IMR-90 (cell line): ENCODE results near the gene IREB2. TPM values are rescaled to one million over a fixed set of nuclear protein-coding genes. Genes with fewer than 3 reads are reported as not detected.

Experiments used
- ATAC-seq: fragments of 200-7000 bp; cut with Tn5 transposase; 2 replicates; pipeline ENCODE4 v1.9.1; 2020; ENCODE audit warnings: low read depth, mild to moderate bottlenecking, moderate library complexity
- BruUV-seq: library from RNA; stranded (reverse); fragments of 400-500 nt; replicated peaks from 2 replicates; lab custom pipeline; 2021; lab: Mats Ljungman, UMichigan
- CTCF ChIA-PET: fragments of 300-600 bp; formaldehyde crosslinking; extraction: SDS; loops from one replicate; lab custom pipeline; 2021; ENCODE audit warnings: antibody characterized with exemption; lab: Yijun Ruan, JAX
- POLR2A ChIA-PET: fragments of 300-600 bp; sonication (Branson Sonifier 250); formaldehyde crosslinking; loops from one replicate; lab custom pipeline; 2022; ENCODE audit warnings: antibody characterized with exemption; ENCODE audit not compliant: unreplicated experiment; lab: Charles Lee
- DNase-seq: peaks from one replicate; pipeline ENCODE4 v3.0.0; 2013
- H2AFZ ChIP-seq: replicated peaks from 2 replicates; pipeline ENCODE3; 2013; ENCODE audit warnings: low read length, mild to moderate bottlenecking; ENCODE audit not compliant: poor library complexity
- H2AK5ac ChIP-seq: 2 replicates; pipeline ENCODE4 v1.6.1; 2013; ENCODE audit warnings: low read depth, low read length, inconsistent platforms
- H2AK9ac ChIP-seq: replicated peaks from 2 replicates; pipeline ENCODE3; 2013; ENCODE audit warnings: mild to moderate bottlenecking, low read depth, low read length, moderate library complexity; ENCODE audit not compliant: poor library complexity
- H2BK120ac ChIP-seq: 2 replicates; pipeline ENCODE4 v1.6.1; 2013; ENCODE audit warnings: low read depth, low read length, inconsistent platforms
- H2BK15ac ChIP-seq: 3 replicates; pipeline ENCODE4 v1.6.1; 2013; ENCODE audit warnings: low read depth, low read length, inconsistent platforms
- H2BK20ac ChIP-seq: 2 replicates; pipeline ENCODE4 v1.6.1; 2013; ENCODE audit warnings: low read depth, mild to moderate bottlenecking, inconsistent platforms, low read length, moderate library complexity
- H2BK5ac ChIP-seq: 2 replicates; pipeline ENCODE4 v1.6.1; 2013; ENCODE audit warnings: mild to moderate bottlenecking, low read depth, low read length, inconsistent platforms; ENCODE audit not compliant: poor library complexity, severe bottlenecking
- H3K14ac ChIP-seq: replicated peaks from 2 replicates; pipeline ENCODE4 v1.6.1; 2013; ENCODE audit warnings: low read depth, low read length, inconsistent platforms
- H3K18ac ChIP-seq: 2 replicates; pipeline ENCODE4 v1.6.1; 2013; ENCODE audit warnings: low read depth, low read length, control low read depth
- H3K23ac ChIP-seq: 2 replicates; pipeline ENCODE4 v1.6.1; 2013; ENCODE audit warnings: low read depth, low read length, inconsistent platforms
- H3K27ac ChIP-seq: 2 replicates; pipeline ENCODE4 v1.5.1; 2013; ENCODE audit warnings: mild to moderate bottlenecking, control low read depth, low read length; ENCODE audit not compliant: insufficient read depth
- H3K27me3 ChIP-seq: 2 replicates; pipeline ENCODE4 v1.6.1; 2013; ENCODE audit warnings: low read length; ENCODE audit not compliant: control insufficient read depth, insufficient read depth
- H3K36me3 ChIP-seq: 2 replicates; pipeline ENCODE4 v1.6.1; 2013; ENCODE audit warnings: low read length, mixed read lengths; ENCODE audit not compliant: control insufficient read depth, insufficient read depth
- H3K4ac ChIP-seq: 2 replicates; pipeline ENCODE4 v1.6.1; 2013; ENCODE audit warnings: low read depth, low read length, inconsistent platforms
- H3K4me1 ChIP-seq: 2 replicates; pipeline ENCODE4 v1.6.1; 2013; ENCODE audit warnings: low read length, mixed read lengths; ENCODE audit not compliant: control insufficient read depth, insufficient read depth
- H3K4me2 ChIP-seq: 2 replicates; pipeline ENCODE4 v1.6.1; 2013; ENCODE audit warnings: low read depth, mild to moderate bottlenecking, control low read depth, low read length, moderate library complexity
- H3K4me3 ChIP-seq: 2 replicates; pipeline ENCODE4 v1.5.1; 2013; ENCODE audit warnings: low read depth, mild to moderate bottlenecking, control low read depth, low read length, moderate library complexity; ENCODE audit not compliant: insufficient read depth
- H3K56ac ChIP-seq: 2 replicates; pipeline ENCODE4 v1.6.1; 2013; ENCODE audit warnings: low read length, inconsistent platforms; ENCODE audit not compliant: insufficient read depth; ENCODE audit errors: extremely low read depth
- H3K79me1 ChIP-seq, 2 experiments: 2 replicates each; pipeline ENCODE4 v1.6.1; 2013; ENCODE audit warnings: low read length in 2 of 2, inconsistent platforms in 1 of 2, low read depth in 1 of 2
- H3K9ac ChIP-seq: 2 replicates; pipeline ENCODE4 v1.6.1; 2013; ENCODE audit warnings: low read depth, low read length, control low read depth
- H3K9me1 ChIP-seq: 2 replicates; pipeline ENCODE4 v1.6.1; 2013; ENCODE audit warnings: low read length, inconsistent platforms; ENCODE audit not compliant: insufficient read depth
- H3K9me3 ChIP-seq: 2 replicates; pipeline ENCODE4 v1.6.1; 2013; ENCODE audit warnings: low read length; ENCODE audit not compliant: control insufficient read depth, insufficient read depth
- H4K20me1 ChIP-seq: 2 replicates; pipeline ENCODE4 v1.6.1; 2013; ENCODE audit warnings: low read length, inconsistent platforms; ENCODE audit not compliant: insufficient read depth
- H4K5ac ChIP-seq: 2 replicates; pipeline ENCODE4 v1.6.1; 2013; ENCODE audit warnings: mild to moderate bottlenecking, low read depth, low read length, control low read depth
- H4K8ac ChIP-seq, 2 experiments: 2 replicates each; pipeline ENCODE4 v1.6.1; 2013; ENCODE audit warnings: low read depth in 2 of 2, low read length in 2 of 2, control low read depth in 1 of 2, inconsistent platforms in 1 of 2
- H4K91ac ChIP-seq: 2 replicates; pipeline ENCODE4 v1.6.1; 2013; ENCODE audit warnings: low read depth, low read length, inconsistent platforms; ENCODE audit not compliant: insufficient read depth
- MAFK ChIP-seq: IDR thresholded peaks from 2 replicates; pipeline ENCODE4 v1.6.1; 2012; ENCODE audit warnings: low read depth, low read length, improper control_type of control experiment
- MXI1 ChIP-seq: IDR thresholded peaks from 2 replicates; pipeline ENCODE4 v1.6.1; 2012; ENCODE audit warnings: low read depth, mild to moderate bottlenecking, low read length, moderate library complexity, borderline replicate concordance
- NFE2L2 ChIP-seq: fragments of 150-350 bp; IDR thresholded peaks from 2 replicates; pipeline ENCODE4 v1.6.1; 2016; ENCODE audit warnings: low read depth, mild to moderate bottlenecking, low read length
- POLR2A ChIP-seq: IDR thresholded peaks from 2 replicates; pipeline ENCODE4 v1.6.1; 2012; ENCODE audit warnings: mild to moderate bottlenecking, low read depth, low read length
- RAD21 ChIP-seq: IDR thresholded peaks from 2 replicates; pipeline ENCODE4 v1.6.1; 2012; ENCODE audit warnings: low read length, improper control_type of control experiment
- SMC3 ChIP-seq: fragments of 150-350 bp; IDR thresholded peaks from 2 replicates; pipeline ENCODE4 v1.6.1; 2016; ENCODE audit warnings: low read depth, mild to moderate bottlenecking, antibody characterized with exemption, low read length, moderate library complexity
- WGBS, 2 experiments: methylation state at CpG; one replicate each; pipeline versions ENCODE4 v1.1.5 to v1.1.7; 2013; ENCODE audit warnings: missing lambda C conversion rate in 2 of 2; ENCODE audit not compliant: insufficient read length in 1 of 2; ENCODE audit errors: extremely low coverage in 2 of 2; 5-methylcytosine and 5-hydroxymethylcytosine counted together
- dilution Hi-C: fragments of 300-500 bp; cut with HindIII; formaldehyde crosslinking; loops from one replicate; pipeline ENCODE4 v1.14.3; 2018; ENCODE audit warnings: low sequenced_read_pairs; ENCODE audit not compliant: unreplicated experiment
- in situ Hi-C: fragments of 300-500 bp; cut with MboI; formaldehyde crosslinking; loops from 3 replicates; pipeline ENCODE4 v1.14.3; 2019; ENCODE audit warnings: low sequenced_read_pairs, inconsistent platforms, mixed read lengths
- intact Hi-C: fragments of 100-400 bp; cut with micrococcal nuclease; formaldehyde crosslinking; loops from 2 replicates; pipeline ENCODE4 v1.10.0; 2022
- polyA plus RNA-seq, 3 experiments: library from polyadenylated mRNA; depleted of rRNA; stranded (reverse); fragments of >200 nt; gene quantifications; 2 replicates each; pipeline ENCODE4 v1.2.3, GENCODE V29; 2012; ENCODE audit warnings: low replicate concordance in 1 of 3
- total RNA-seq: library from RNA; depleted of rRNA; stranded (reverse); fragments of >200 nt; gene quantifications from 2 replicates; pipeline ENCODE4 v1.2.3, GENCODE V29; 2012; rRNA removed

The IREB2 gene
- total and polyA plus RNA-seq, 2 of the 4 experiments (the other 2 are of a cell fraction), result 12.2 to 13.5 TPM

DNA sequence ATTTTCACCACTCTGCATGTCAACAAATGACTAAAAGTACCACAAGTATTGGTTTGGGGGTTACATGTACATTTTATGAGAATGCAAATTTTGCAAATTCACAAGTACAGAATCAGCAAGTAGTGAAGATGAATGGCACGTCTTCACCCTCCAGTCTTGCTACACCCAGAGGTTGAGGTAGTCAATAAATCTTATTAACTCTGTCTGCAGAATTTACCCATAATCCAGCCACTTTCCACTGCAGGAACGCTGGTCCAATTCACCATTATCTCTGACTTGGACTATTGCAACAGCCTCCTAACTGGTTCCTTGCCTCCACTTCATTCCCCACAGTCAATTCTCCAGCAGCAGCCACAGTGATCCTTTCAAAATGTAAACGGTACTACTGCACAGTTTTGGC is 112.8 kb downstream of the IREB2 start:
- H3K4me2 ChIP-seq, result no peak overlapping the region
- H3K79me1 ChIP-seq, result no peaks in the 10 kb centered on the region
- H3K14ac ChIP-seq, result no peak overlapping the region
- no peak overlapping the region for H3K4me3 ChIP-seq
- peaks cover 3% of the 10 kb centered on the region; the same call in 1 of the 2 replicates for H3K9me1 ChIP-seq
- in situ Hi-C loops, result no loop called here
- H3K36me3 ChIP-seq, result peaks cover 36% of the 10 kb centered on the region
- no peaks in the 10 kb centered on the region for H4K20me1 ChIP-seq
- no peak overlapping the region for H2AK5ac ChIP-seq
- no peak overlapping the region for H4K8ac ChIP-seq
- H2BK120ac ChIP-seq, result no peak overlapping the region
- no peaks in the 10 kb centered on the region for H3K9me3 ChIP-seq
- BruUV-seq, result no TSS peak
- no peak overlapping the region for H2BK20ac ChIP-seq
- dilution Hi-C loops, result no loop called here
- CTCF ChIA-PET, result no interaction called here
- H4K91ac ChIP-seq, result no peak overlapping the region
- H3K56ac ChIP-seq, result no peak overlapping the region
- H3K9ac ChIP-seq, result no peak overlapping the region
- no peak overlapping the region for H3K23ac ChIP-seq
- TF ChIP-seq NFE2L2 (no peak), SMC3 (no peak), MXI1 (no peak), RAD21 (no peak), MAFK (no peak), POLR2A (no peak)
- 83% methylated on average over 1 of the region's 3 CpGs; no CpG with 5 or more reads in 1 of the 2 experiments for WGBS, 2 experiments
- H2AFZ ChIP-seq, result no peak overlapping the region
- H3K4me1 ChIP-seq, result no peaks in the 10 kb centered on the region
- no peak overlapping the region for H2BK5ac ChIP-seq
- intact Hi-C loops, result no loop called here
- ATAC-seq (no peak), DNase-seq (no peak)
- no peak overlapping the region for H2AK9ac ChIP-seq
- no peak overlapping the region for H3K18ac ChIP-seq
- H2BK15ac ChIP-seq, result no peak overlapping the region
- POLR2A ChIA-PET, result no interaction called here
- H4K5ac ChIP-seq, result no peak overlapping the region
- H3K27me3 ChIP-seq, result no peaks in the 10 kb centered on the region
- no peak overlapping the region for H3K27ac ChIP-seq
- H3K4ac ChIP-seq, result no peak overlapping the region

Other genes with a start within 250 kb of the IREB2 start
- not detected in 2 replicates for gene ACSBG1, start 203.7 kb upstream of the IREB2 start, total RNA-seq
- 0.02 and 0.03 TPM in 2 replicates for gene ACSBG1, start 203.7 kb upstream of the IREB2 start, polyA plus RNA-seq (2012; rRNA removed)
- under 0.01 and 0.18 TPM in 2 replicates for gene DNAJA4, start 173.7 kb upstream of the IREB2 start, total RNA-seq
- gene DNAJA4, start 173.7 kb upstream of the IREB2 start, polyA plus RNA-seq (2012; rRNA removed), result 0.27 and 0.32 TPM in 2 replicates
- 102 and 124 TPM in 2 replicates for gene SKIC8, start 138.6 kb upstream of the IREB2 start, total RNA-seq
- gene SKIC8, start 138.6 kb upstream of the IREB2 start, polyA plus RNA-seq (2012; rRNA removed), result 69.9 and 72.2 TPM in 2 replicates
- not detected in 2 replicates for gene CRABP1, start 97.9 kb upstream of the IREB2 start, total RNA-seq
- not detected in 2 replicates for gene CRABP1, start 97.9 kb upstream of the IREB2 start, polyA plus RNA-seq (2012; rRNA removed)
- gene HYKK, start 69.4 kb downstream of the IREB2 start, total RNA-seq, result 3.9 and 5.6 TPM in 2 replicates
- 2.7 and 3.8 TPM in 2 replicates for gene HYKK, start 69.4 kb downstream of the IREB2 start, polyA plus RNA-seq (2012; rRNA removed)
- 208 and 344 TPM in 2 replicates for gene PSMA4, start 102.2 kb downstream of the IREB2 start, total RNA-seq
- 209 and 239 TPM in 2 replicates for gene PSMA4, start 102.2 kb downstream of the IREB2 start, polyA plus RNA-seq (2012; rRNA removed)
- gene CHRNA5, start 127.3 kb downstream of the IREB2 start, total RNA-seq, result 0.54 and 1.4 TPM in 2 replicates
- gene CHRNA5, start 127.3 kb downstream of the IREB2 start, polyA plus RNA-seq (2012; rRNA removed), result 0.53 and 0.94 TPM in 2 replicates
- gene CHRNA3, start 182.8 kb downstream of the IREB2 start, total RNA-seq, result not detected in 2 replicates
- not detected in 2 replicates for gene CHRNA3, start 182.8 kb downstream of the IREB2 start, polyA plus RNA-seq (2012; rRNA removed)
- not detected in 2 replicates for gene CHRNB4, start 203.0 kb downstream of the IREB2 start, total RNA-seq
- gene CHRNB4, start 203.0 kb downstream of the IREB2 start, polyA plus RNA-seq (2012; rRNA removed), result not detected in 2 replicates